Measurements from ENCODE around the gene SUCLG1. TPM values are rescaled to one million over a fixed set of nuclear protein-coding genes. Genes with fewer than 3 reads are reported as not detected.

SUCLG1 gene
- total RNA-seq, 1 donor from 2014 or later, result 40.2 TPM

DNA sequence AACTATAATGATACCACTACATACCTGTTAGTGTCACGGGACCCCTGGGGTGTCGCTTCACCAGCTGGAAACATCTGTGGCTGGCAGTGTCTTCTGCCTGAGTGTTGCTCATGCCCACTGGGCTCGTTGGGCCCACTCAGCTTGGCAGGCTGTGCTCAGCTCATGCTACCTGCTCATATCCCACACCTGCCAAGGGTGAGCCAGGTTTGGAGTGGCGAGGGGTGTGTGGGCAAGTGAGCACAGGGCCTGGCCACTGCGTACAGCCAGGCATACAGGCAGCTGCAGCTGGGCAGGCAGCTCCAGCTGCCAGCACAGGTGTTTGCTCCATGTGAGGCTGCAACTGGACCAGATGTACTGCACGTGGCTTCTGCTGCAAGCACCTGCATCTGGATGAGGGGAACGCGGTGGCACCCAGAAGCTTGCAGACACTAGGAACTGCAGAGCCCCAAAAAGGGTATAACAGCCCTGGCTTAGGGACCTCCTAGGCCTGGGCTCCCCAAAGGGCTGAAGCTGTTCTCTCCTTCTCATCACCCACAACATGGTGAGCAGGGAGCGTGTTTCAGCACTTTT lies 70.1 kb downstream of the SUCLG1 start:
- peaks cover 10% of the 10 kb centered on the region for H3K9me3 ChIP-seq (ENCODE audit: low read depth)
- no peaks in the 10 kb centered on the region for H3K27me3 Mint-ChIP-seq (ENCODE audit: insufficient read depth, low read depth)

DNA sequence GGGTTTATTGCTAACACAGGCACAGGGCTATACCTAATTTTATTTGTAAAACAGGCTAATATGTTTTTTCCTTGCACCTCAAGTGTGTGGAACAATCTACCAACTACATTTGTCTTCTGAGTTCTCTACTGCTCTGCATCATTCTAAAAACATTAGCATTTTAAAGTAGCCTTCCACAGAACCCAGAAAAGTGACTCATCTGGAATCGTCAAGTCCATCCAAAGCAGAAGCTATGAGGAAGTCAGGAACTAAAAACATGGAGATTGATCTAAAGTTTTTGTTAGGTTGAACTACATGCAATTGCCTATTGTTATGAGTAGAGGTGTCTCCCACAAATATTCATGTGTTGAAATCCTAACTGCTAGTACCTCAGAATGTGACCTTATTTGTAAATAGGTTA lies 70.9 kb downstream of the SUCLG1 start:
- peaks cover 30% of the 10 kb centered on the region for H3F3A ChIP-seq (ENCODE audit: low read depth)
- no peaks in the 10 kb centered on the region for H3K79me2 ChIP-seq (ENCODE audit: low read depth)
- peaks cover 10% of the 10 kb centered on the region for H3K9me3 ChIP-seq (ENCODE audit: low read depth)
- H3K9me3 Mint-ChIP-seq, result peaks cover 2% of the 10 kb centered on the region
- no peak overlapping the region for H3K27ac Mint-ChIP-seq
- H3K27me3 Mint-ChIP-seq (ENCODE audit: insufficient read depth, low read depth), result no peaks in the 10 kb centered on the region
- TF ChIP-seq, protein P1, sequence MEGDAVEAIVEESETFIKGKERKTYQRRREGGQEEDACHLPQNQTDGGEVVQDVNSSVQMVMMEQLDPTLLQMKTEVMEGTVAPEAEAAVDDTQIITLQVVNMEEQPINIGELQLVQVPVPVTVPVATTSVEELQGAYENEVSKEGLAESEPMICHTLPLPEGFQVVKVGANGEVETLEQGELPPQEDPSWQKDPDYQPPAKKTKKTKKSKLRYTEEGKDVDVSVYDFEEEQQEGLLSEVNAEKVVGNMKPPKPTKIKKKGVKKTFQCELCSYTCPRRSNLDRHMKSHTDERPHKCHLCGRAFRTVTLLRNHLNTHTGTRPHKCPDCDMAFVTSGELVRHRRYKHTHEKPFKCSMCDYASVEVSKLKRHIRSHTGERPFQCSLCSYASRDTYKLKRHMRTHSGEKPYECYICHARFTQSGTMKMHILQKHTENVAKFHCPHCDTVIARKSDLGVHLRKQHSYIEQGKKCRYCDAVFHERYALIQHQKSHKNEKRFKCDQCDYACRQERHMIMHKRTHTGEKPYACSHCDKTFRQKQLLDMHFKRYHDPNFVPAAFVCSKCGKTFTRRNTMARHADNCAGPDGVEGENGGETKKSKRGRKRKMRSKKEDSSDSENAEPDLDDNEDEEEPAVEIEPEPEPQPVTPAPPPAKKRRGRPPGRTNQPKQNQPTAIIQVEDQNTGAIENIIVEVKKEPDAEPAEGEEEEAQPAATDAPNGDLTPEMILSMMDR (IDR thresholded peaks at IDR 0.05), result no peak
- no peak for TF ChIP-seq EZH2 (IDR thresholded peaks at IDR 0.05)
- TF ChIP-seq EZH2phosphoT487 (IDR thresholded peaks at IDR 0.05), result no peak
- H3K4me3 ChIP-seq, result no peak overlapping the region
- no peaks in the 10 kb centered on the region for H3K27me3 ChIP-seq
- no peak overlapping the region for H3K27ac ChIP-seq
- H3K36me3 Mint-ChIP-seq, result no peaks in the 10 kb centered on the region
- DNase-seq (ENCODE audit: low spot score), result no peak
- peaks cover 15% of the 10 kb centered on the region for H3K4me1 Mint-ChIP-seq
- no peak overlapping the region for H2AFZ ChIP-seq (replicated peaks)
- H3K9ac ChIP-seq, result no peak overlapping the region
- no peak overlapping the region for H3K4me2 ChIP-seq
- H3K36me3 ChIP-seq, result peaks cover 10% of the 10 kb centered on the region
- no peak overlapping the region for H3K4me3 Mint-ChIP-seq
- H4K20me1 ChIP-seq (ENCODE audit: low read depth), result no peaks in the 10 kb centered on the region
- H3K4me1 ChIP-seq, result peaks cover 29% of the 10 kb centered on the region

More for the DNA sequence above, 70.1 kb downstream of the SUCLG1 start:
- Mint-ChIP-seq H3K4me3 (no peak overlapping the region), H3K4me1 (peaks cover 15% of the 10 kb centered on the region), H3K36me3 (no peaks in the 10 kb centered on the region), H3K9me3 (peaks cover 2% of the 10 kb centered on the region), H3K27ac (no peak overlapping the region)
- TF ChIP-seq EZH2phosphoT487 (IDR thresholded peaks at IDR 0.05) (no peak), EZH2 (IDR thresholded peaks at IDR 0.05) (no peak)
- TF ChIP-seq, protein P1 (IDR thresholded peaks at IDR 0.05), result no peak
- H3K27me3 ChIP-seq, result no peaks in the 10 kb centered on the region
- no peak overlapping the region for H3K9ac ChIP-seq
- no peak overlapping the region for H3K4me3 ChIP-seq
- peaks cover 29% of the 10 kb centered on the region for H3K4me1 ChIP-seq
- H3K4me2 ChIP-seq, result no peak overlapping the region
- no peak overlapping the region for H2AFZ ChIP-seq (replicated peaks)
- H3K79me2 ChIP-seq (ENCODE audit: low read depth), result no peaks in the 10 kb centered on the region
- H3K27ac ChIP-seq, result no peak overlapping the region
- H3K36me3 ChIP-seq, result peaks cover 10% of the 10 kb centered on the region
- DNase-seq (ENCODE audit: low spot score), result no peak
- H3F3A ChIP-seq (ENCODE audit: low read depth), result peaks cover 30% of the 10 kb centered on the region
- no peaks in the 10 kb centered on the region for H4K20me1 ChIP-seq (ENCODE audit: low read depth)

DNA sequence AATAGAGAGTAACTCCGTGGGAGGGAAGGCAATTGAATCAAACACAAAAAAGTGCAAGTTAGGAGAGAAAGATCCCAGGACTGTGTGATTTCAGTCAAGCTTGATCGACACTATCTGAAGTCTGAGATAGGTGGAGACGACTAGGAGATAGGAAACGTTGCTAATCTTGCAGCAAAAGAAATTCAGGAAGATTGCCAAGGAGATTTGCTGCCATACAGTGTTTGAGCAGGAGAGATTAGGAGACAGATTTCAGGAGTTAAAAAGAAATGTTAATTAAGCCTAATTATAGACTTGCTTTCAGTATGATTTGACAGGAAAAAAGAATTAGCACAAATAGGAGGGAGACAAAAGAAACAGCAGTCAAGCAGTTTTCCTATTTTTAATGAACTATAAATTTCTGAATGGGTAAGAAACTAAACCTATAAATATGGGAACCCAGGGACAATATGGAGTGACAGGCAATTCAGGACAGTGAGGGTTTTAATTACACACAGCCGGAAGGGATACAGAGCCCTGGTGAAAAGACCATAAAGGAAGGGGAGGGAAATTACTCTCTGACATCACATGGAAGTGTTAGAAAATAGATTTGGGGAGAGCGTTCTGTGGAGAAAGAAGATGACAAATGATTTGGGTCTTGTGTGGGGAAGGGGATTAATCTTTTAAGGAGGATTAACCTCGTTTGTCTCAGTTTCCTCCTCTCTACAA lies 72.6 kb downstream of the SUCLG1 start:
- Mint-ChIP-seq H3K4me1 (peaks cover 15% of the 10 kb centered on the region), H3K36me3 (no peaks in the 10 kb centered on the region), H3K9me3 (peaks cover 2% of the 10 kb centered on the region), H3K4me3 (no peak overlapping the region), H3K27me3 (ENCODE audit: insufficient read depth, low read depth) (no peaks in the 10 kb centered on the region), H3K27ac (no peak overlapping the region)
- peaks cover 30% of the 10 kb centered on the region for H3F3A ChIP-seq (ENCODE audit: low read depth)
- H3K9ac ChIP-seq, result no peak overlapping the region
- H3K27ac ChIP-seq, result peak overlapping the region; percentile 79
- peaks cover 10% of the 10 kb centered on the region for H3K9me3 ChIP-seq (ENCODE audit: low read depth)
- peak; percentile 46 for DNase-seq (ENCODE audit: low spot score)
- H3K4me1 ChIP-seq, result peaks cover 29% of the 10 kb centered on the region
- H3K79me2 ChIP-seq (ENCODE audit: low read depth), result no peaks in the 10 kb centered on the region
- no peak overlapping the region for H2AFZ ChIP-seq (replicated peaks)
- H4K20me1 ChIP-seq (ENCODE audit: low read depth), result no peaks in the 10 kb centered on the region
- H3K4me2 ChIP-seq, result peak overlapping the region; percentile 71
- peaks cover 8% of the 10 kb centered on the region for H3K36me3 ChIP-seq
- TF ChIP-seq, protein P1 (IDR thresholded peaks at IDR 0.05), result no peak
- no peak for TF ChIP-seq EZH2 (IDR thresholded peaks at IDR 0.05)
- no peak for TF ChIP-seq EZH2phosphoT487 (IDR thresholded peaks at IDR 0.05)
- H3K27me3 ChIP-seq, result no peaks in the 10 kb centered on the region
- peak overlapping the region; percentile 24 for H3K4me3 ChIP-seq
